ENCODE measurements around the gene SLC39A5. TPM values are rescaled to one million over a fixed set of nuclear protein-coding genes. Genes with fewer than 3 reads are reported as not detected.

SLC39A5 gene
- total and polyA plus RNA-seq, 8 donors = 108 to 615 (median 263) TPM

- FAIRE-seq = no peak
- intact Hi-C loops (cut with DNase I) = no loop called here
- no peaks in the 10 kb centered on the region for H3K9me3 ChIP-seq
- H3K4me1 ChIP-seq = peaks cover 0 to 21% (median 0%) of the 10 kb centered on the region in 3 donors
- 19 to 20% methylated on average over 4 of the region's 4 CpGs for WGBS, 2 donors
- peaks cover 7 to 39% (median 20%) of the 10 kb centered on the region in 3 donors for H3K36me3 ChIP-seq
- no peak overlapping the region for H3K4me3 ChIP-seq
- no peak for TF ChIP-seq CTCF (IDR thresholded peaks at IDR 0.05)
- DNase-seq = no peak
- peak overlapping the region in 2 of 4 donors; percentile 5 to 31 for H3K27ac ChIP-seq
- ATAC-seq = peak in 3 of 4 donors; percentile 40 to 71 (median 40)
- no peaks in the 10 kb centered on the region for H3K27me3 ChIP-seq
Measured at GRCh38 chr12:56286044-56286830, 56.4 kb downstream of the SLC39A5 start.

Other genes starting within 250 kb of the SLC39A5 start
- 10 to 100 TPM in 3 of 6 donors, 1 to 10 TPM in 3; 6.0 to 17.4 (median 9.2) TPM for gene SUOX, start 232.8 kb upstream of the SLC39A5 start, total RNA-seq
- gene SUOX, start 232.8 kb upstream of the SLC39A5 start, polyA plus RNA-seq = 10 to 100 TPM; 15.4 to 20.4 TPM
- gene IKZF4, start 209.0 kb upstream of the SLC39A5 start, total RNA-seq = 1 to 10 TPM; 2.4 to 5.0 (median 3.1) TPM
- gene IKZF4, start 209.0 kb upstream of the SLC39A5 start, polyA plus RNA-seq = 1 to 10 TPM; 1.8 to 3.7 TPM
- gene RPS26, start 188.1 kb upstream of the SLC39A5 start, total RNA-seq = 10 to 100 TPM; 13.8 to 37.2 (median 27.5) TPM
- gene RPS26, start 188.1 kb upstream of the SLC39A5 start, polyA plus RNA-seq = 100 to 1,000 TPM; 438 to 593 TPM
- gene ERBB3, start 149.9 kb upstream of the SLC39A5 start, total RNA-seq = 100 to 1,000 TPM in 1 of 6 donors, 10 to 100 TPM in 5; 29.5 to 106 (median 50.7) TPM
- 10 to 100 TPM; 35.1 to 50.1 TPM for gene ERBB3, start 149.9 kb upstream of the SLC39A5 start, polyA plus RNA-seq
- 10 to 100 TPM; 30.1 to 59.8 (median 42.7) TPM for gene PA2G4, start 125.5 kb upstream of the SLC39A5 start, total RNA-seq
- 10 to 100 TPM; 38.2 to 43.5 TPM for gene PA2G4, start 125.5 kb upstream of the SLC39A5 start, polyA plus RNA-seq
- gene RPL41, start 113.4 kb upstream of the SLC39A5 start, total RNA-seq = 1,000 to 10,000 TPM; 2,275 to 3,960 (median 2,741) TPM
- 1,000 to 10,000 TPM; 1,821 to 3,381 TPM for gene RPL41, start 113.4 kb upstream of the SLC39A5 start, polyA plus RNA-seq
- gene ZC3H10, start 111.8 kb upstream of the SLC39A5 start, total RNA-seq = 1 to 10 TPM; 2.6 to 4.1 (median 3.2) TPM
- gene ZC3H10, start 111.8 kb upstream of the SLC39A5 start, polyA plus RNA-seq = 1 to 10 TPM; 1.9 to 3.0 TPM
- 10 to 100 TPM; 42.8 to 55.1 (median 46.5) TPM for gene ESYT1, start 101.8 kb upstream of the SLC39A5 start, total RNA-seq
- gene ESYT1, start 101.8 kb upstream of the SLC39A5 start, polyA plus RNA-seq = 10 to 100 TPM; 22.5 to 40.2 TPM
- gene MYL6B, start 77.5 kb upstream of the SLC39A5 start, total RNA-seq = 10 to 100 TPM in 5 of 6 donors, 1 to 10 TPM in 1; 6.7 to 18.2 (median 14.7) TPM
- 10 to 100 TPM; 39.3 to 65.9 TPM for gene MYL6B, start 77.5 kb upstream of the SLC39A5 start, polyA plus RNA-seq
- 100 to 1,000 TPM; 270 to 669 (median 431) TPM for gene MYL6, start 71.7 kb upstream of the SLC39A5 start, total RNA-seq
- 1,000 to 10,000 TPM in 1 of 2 donors, 100 to 1,000 TPM in 1; 887 to 1,217 TPM for gene MYL6, start 71.7 kb upstream of the SLC39A5 start, polyA plus RNA-seq
- 10 to 100 TPM; 26.3 to 64.5 (median 38.2) TPM for gene SMARCC2, start 40.6 kb upstream of the SLC39A5 start, total RNA-seq
- 10 to 100 TPM; 33.1 to 42.2 TPM for gene SMARCC2, start 40.6 kb upstream of the SLC39A5 start, polyA plus RNA-seq
- 10 to 100 TPM; 11.6 to 21.9 (median 16.7) TPM for gene RNF41, start 8.1 kb upstream of the SLC39A5 start, total RNA-seq
- 10 to 100 TPM in 1 of 2 donors, 1 to 10 TPM in 1; 6.8 to 16.2 TPM for gene RNF41, start 8.1 kb upstream of the SLC39A5 start, polyA plus RNA-seq
- 10 to 100 TPM; 14.3 to 23.6 (median 18.3) TPM for gene NABP2, start 5.7 kb upstream of the SLC39A5 start, total RNA-seq
- 10 to 100 TPM; 14.1 to 17.9 TPM for gene NABP2, start 5.7 kb upstream of the SLC39A5 start, polyA plus RNA-seq
- gene ANKRD52, start 28.3 kb downstream of the SLC39A5 start, total RNA-seq = 10 to 100 TPM; 12.1 to 25.1 (median 17.9) TPM
- 10 to 100 TPM in 1 of 2 donors, 1 to 10 TPM in 1; 8.0 to 12.2 TPM for gene ANKRD52, start 28.3 kb downstream of the SLC39A5 start, polyA plus RNA-seq
- 10 to 100 TPM in 4 of 6 donors, 1 to 10 TPM in 2; 8.0 to 12.9 (median 11.1) TPM for gene COQ10A, start 36.9 kb downstream of the SLC39A5 start, total RNA-seq
- 10 to 100 TPM; 23.8 to 36.4 TPM for gene COQ10A, start 36.9 kb downstream of the SLC39A5 start, polyA plus RNA-seq
- gene CS, start 70.3 kb downstream of the SLC39A5 start, total RNA-seq = 100 to 1,000 TPM in 2 of 6 donors, 10 to 100 TPM in 4; 80.0 to 120 (median 97.2) TPM
- gene CS, start 70.3 kb downstream of the SLC39A5 start, polyA plus RNA-seq = 10 to 100 TPM; 32.0 to 45.4 TPM
- gene CNPY2, start 85.9 kb downstream of the SLC39A5 start, total RNA-seq = 10 to 100 TPM; 45.3 to 94.2 (median 66.3) TPM
- 100 to 1,000 TPM; 109 to 141 TPM for gene CNPY2, start 85.9 kb downstream of the SLC39A5 start, polyA plus RNA-seq
- gene PAN2, start 103.9 kb downstream of the SLC39A5 start, total RNA-seq = 10 to 100 TPM; 24.3 to 73.0 (median 41.7) TPM
- gene PAN2, start 103.9 kb downstream of the SLC39A5 start, polyA plus RNA-seq = 100 to 1,000 TPM in 1 of 2 donors, 10 to 100 TPM in 1; 78.5 to 111 TPM
- gene IL23A, start 108.8 kb downstream of the SLC39A5 start, total RNA-seq = 1 to 10 TPM in 2 of 6 donors, under 1 TPM in 3, not detected in 1; 0.20 to 3.7 (median 0.41) TPM
- 1 to 10 TPM in 1 of 2 donors, under 1 TPM in 1; 0.38 to 1.3 TPM for gene IL23A, start 108.8 kb downstream of the SLC39A5 start, polyA plus RNA-seq
- gene STAT2, start 130.1 kb downstream of the SLC39A5 start, total RNA-seq = 10 to 100 TPM; 25.5 to 88.5 (median 38.4) TPM
- gene STAT2, start 130.1 kb downstream of the SLC39A5 start, polyA plus RNA-seq = 10 to 100 TPM; 48.4 to 57.3 TPM
- gene APOF, start 132.8 kb downstream of the SLC39A5 start, total RNA-seq = under 1 TPM in 1 of 6 donors, not detected in 5; 0.13 TPM
- under 1 TPM in 1 of 2 donors, not detected in 1; 0.05 TPM for gene APOF, start 132.8 kb downstream of the SLC39A5 start, polyA plus RNA-seq
- gene TIMELESS, start 219.4 kb downstream of the SLC39A5 start, total RNA-seq = 1 to 10 TPM; 3.7 to 5.8 (median 4.5) TPM
- 1 to 10 TPM; 5.6 to 7.6 TPM for gene TIMELESS, start 219.4 kb downstream of the SLC39A5 start, polyA plus RNA-seq
- gene MIP, start 224.6 kb downstream of the SLC39A5 start, total RNA-seq = not detected
- gene MIP, start 224.6 kb downstream of the SLC39A5 start, polyA plus RNA-seq = not detected
- gene SPRYD4, start 238.5 kb downstream of the SLC39A5 start, total RNA-seq = 1 to 10 TPM; 1.5 to 2.9 (median 1.9) TPM
- 1 to 10 TPM; 2.1 to 2.3 TPM for gene SPRYD4, start 238.5 kb downstream of the SLC39A5 start, polyA plus RNA-seq